ENCODE data around the gene DCTN1.
"Not testable (repeated sequence)": the region's sequence is repeated elsewhere in the genome, so short reads cannot be mapped to it uniquely, and the experiment has no call there.

DCTN1 gene

GRCh38 chr2:74371421-74371820 is 8.7 kb downstream of the DCTN1 start:
- no peak for DNase-seq (ENCODE audit: low read depth, low spot score)

- no peak for DNase-seq (ENCODE audit: low read depth, low spot score)
Observed at GRCh38 chr2:74369976-74370375, 10.1 kb downstream of the DCTN1 start.

- no peak for DNase-seq (ENCODE audit: low read depth, low spot score)
Observed at GRCh38 chr2:74368499-74368898, 11.6 kb downstream of the DCTN1 start.

- DNase-seq (ENCODE audit: low read depth, low spot score) = no peak
Observed at GRCh38 chr2:74367789-74368188, 12.3 kb downstream of the DCTN1 start.

GRCh38 chr2:74366036-74366435 is 14.1 kb downstream of the DCTN1 start:
- DNase-seq (ENCODE audit: low read depth, low spot score) = no peak

- DNase-seq (ENCODE audit: low read depth, low spot score) = no peak
Observed at GRCh38 chr2:74364533-74365505, 15.3 kb downstream of the DCTN1 start.

GRCh38 chr2:74361327-74361726 is 18.8 kb downstream of the DCTN1 start:
- DNase-seq (ENCODE audit: low read depth, low spot score) = no peak

GRCh38 chr2:74357627-74358026 is 22.5 kb downstream of the DCTN1 start:
- DNase-seq (ENCODE audit: low read depth, low spot score) = peak; percentile 7

GRCh38 chr2:74349889-74350288 is 30.2 kb downstream of the DCTN1 start:
- DNase-seq (ENCODE audit: low read depth, low spot score) = no peak

- no peak for DNase-seq (ENCODE audit: low read depth, low spot score)
Observed at GRCh38 chr2:74347742-74348141, 32.4 kb downstream of the DCTN1 start.

GRCh38 chr2:74347303-74347702 is 32.8 kb downstream of the DCTN1 start:
- DNase-seq (ENCODE audit: low read depth, low spot score) = no peak

GRCh38 chr2:74345272-74345943 is 34.7 kb downstream of the DCTN1 start:
- no peak for DNase-seq (ENCODE audit: low read depth, low spot score)

- no peak for DNase-seq (ENCODE audit: low read depth, low spot score)
Observed at GRCh38 chr2:74343316-74343715, 36.8 kb downstream of the DCTN1 start, which contains the start of gene SLC4A5. SLC4A5 (minus strand) TSS chr2:74343416; CDS start chr2:74315023, 28,393 bp downstream.

GRCh38 chr2:74336227-74336626 is 43.9 kb downstream of the DCTN1 start:
- not testable (repeated sequence) for DNase-seq (ENCODE audit: low read depth, low spot score)

GRCh38 chr2:74334931-74335333 is 45.2 kb downstream of the DCTN1 start:
- peak; percentile 87 for DNase-seq (ENCODE audit: low read depth, low spot score)

- no peak for DNase-seq (ENCODE audit: low read depth, low spot score)
Observed at GRCh38 chr2:74333896-74334586, 46.1 kb downstream of the DCTN1 start.

- peak; percentile 23 for DNase-seq (ENCODE audit: low read depth, low spot score)
Observed at GRCh38 chr2:74333175-74333574, 46.9 kb downstream of the DCTN1 start.

- DNase-seq (ENCODE audit: low read depth, low spot score) = no peak
Observed at GRCh38 chr2:74332550-74333174, 47.4 kb downstream of the DCTN1 start.

- no peak for DNase-seq (ENCODE audit: low read depth, low spot score)
Observed at GRCh38 chr2:74328573-74328972, 51.5 kb downstream of the DCTN1 start.

GRCh38 chr2:74328074-74328473 is 52.0 kb downstream of the DCTN1 start:
- no peak for DNase-seq (ENCODE audit: low read depth, low spot score)

GRCh38 chr2:74327627-74328026 is 52.5 kb downstream of the DCTN1 start:
- DNase-seq (ENCODE audit: low read depth, low spot score) = no peak

GRCh38 chr2:74327199-74327598 is 52.9 kb downstream of the DCTN1 start:
- no peak for DNase-seq (ENCODE audit: low read depth, low spot score)

Data from astrocyte of the hippocampus (primary cell).